Renal pelvis (tissue), 12 donors: ENCODE measurements around the gene SLC26A5. TPM values are rescaled to one million over a fixed set of nuclear protein-coding genes. Genes with fewer than 3 reads are reported as not detected.
"Not testable (repeated sequence)": the region's sequence is repeated elsewhere in the genome, so short reads cannot be mapped to it uniquely, and the experiment has no call there.

ENCODE experiments used
- DNase-seq: peaks from one replicate; pipeline ENCODE4 v3.0.0-alpha.2; 2013
- long read RNA-seq, 16 experiments: transcript quantifications; one replicate each; lab custom pipeline, GENCODE V29; 2026
- polyA plus RNA-seq, 3 donors: library from polyadenylated mRNA; unstranded; fragments of 120-200 nt; gene quantifications; one replicate each; pipeline ENCODE4 v1.2.1, GENCODE V29; 2013; ENCODE audit not compliant: insufficient read length in 3 of 3

Gene SLC26A5, protein sequence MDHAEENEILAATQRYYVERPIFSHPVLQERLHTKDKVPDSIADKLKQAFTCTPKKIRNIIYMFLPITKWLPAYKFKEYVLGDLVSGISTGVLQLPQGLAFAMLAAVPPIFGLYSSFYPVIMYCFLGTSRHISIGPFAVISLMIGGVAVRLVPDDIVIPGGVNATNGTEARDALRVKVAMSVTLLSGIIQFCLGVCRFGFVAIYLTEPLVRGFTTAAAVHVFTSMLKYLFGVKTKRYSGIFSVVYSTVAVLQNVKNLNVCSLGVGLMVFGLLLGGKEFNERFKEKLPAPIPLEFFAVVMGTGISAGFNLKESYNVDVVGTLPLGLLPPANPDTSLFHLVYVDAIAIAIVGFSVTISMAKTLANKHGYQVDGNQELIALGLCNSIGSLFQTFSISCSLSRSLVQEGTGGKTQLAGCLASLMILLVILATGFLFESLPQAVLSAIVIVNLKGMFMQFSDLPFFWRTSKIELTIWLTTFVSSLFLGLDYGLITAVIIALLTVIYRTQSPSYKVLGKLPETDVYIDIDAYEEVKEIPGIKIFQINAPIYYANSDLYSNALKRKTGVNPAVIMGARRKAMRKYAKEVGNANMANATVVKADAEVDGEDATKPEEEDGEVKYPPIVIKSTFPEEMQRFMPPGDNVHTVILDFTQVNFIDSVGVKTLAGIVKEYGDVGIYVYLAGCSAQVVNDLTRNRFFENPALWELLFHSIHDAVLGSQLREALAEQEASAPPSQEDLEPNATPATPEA
- polyA plus RNA-seq, result under 1 TPM; 0.09 to 0.81 (median 0.51) TPM
- long read RNA-seq, donor 1, partial matches to known transcripts, result 163 of 226 reads
- long read RNA-seq, donor 1, other reads (novel, unspliced or antisense), result 63 of 226 reads
- long read RNA-seq, donor 2, result 0 reads
- long read RNA-seq, donor 3, result 0 reads
- long read RNA-seq, donor 4, result 0 reads
- long read RNA-seq, donor 5, result 0 reads
- long read RNA-seq, donor 6, result 0 reads
- long read RNA-seq, donor 7, result 0 reads
- long read RNA-seq, donor 8, result 0 reads
- long read RNA-seq, donor 9, partial matches to known transcripts, result 214 of 214 reads
- long read RNA-seq, donor 9, other reads (novel, unspliced or antisense), result 0 of 214 reads
- long read RNA-seq, donor 10, result 0 reads
- long read RNA-seq, donor 11, result 0 reads
- long read RNA-seq, donor 12, result 0 reads
- long read RNA-seq, donor 13, result 0 reads
- long read RNA-seq, donor 14, partial matches to known transcripts, result 217 of 270 reads
- long read RNA-seq, donor 14, other reads (novel, unspliced or antisense), result 53 of 270 reads
- long read RNA-seq, donor 15, partial matches to known transcripts, result 220 of 225 reads
- long read RNA-seq, donor 15, other reads (novel, unspliced or antisense), result 5 of 225 reads
- long read RNA-seq, donor 16, result 0 reads

DNA sequence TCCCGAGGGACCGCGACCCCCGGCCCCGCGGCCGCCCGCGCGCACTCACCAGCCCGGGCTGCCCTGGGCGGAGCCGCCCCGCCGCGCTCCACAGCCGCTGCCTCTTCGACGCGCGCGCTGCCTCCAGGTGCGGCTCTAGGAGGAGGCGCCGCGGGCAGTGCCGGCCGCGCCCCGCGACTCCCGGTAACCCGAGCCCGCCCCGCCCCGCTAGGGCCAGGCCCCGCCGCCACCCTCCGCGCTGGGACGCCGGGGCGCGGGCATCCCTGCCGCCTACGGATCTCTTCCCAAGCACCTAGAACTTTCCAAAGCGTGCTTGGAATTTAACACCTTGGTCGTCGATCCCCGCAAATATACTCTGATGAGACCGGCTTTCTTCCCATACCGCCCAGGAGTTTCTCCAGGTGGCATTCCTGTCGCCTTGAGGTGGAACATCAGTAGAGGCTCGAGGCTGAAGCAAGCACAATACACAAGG is at the start of gene SLC26A5:
TSS of gene SLC26A5 (minus strand) at position 159 of the 472 bp plus-strand sequence. CDS start 24,693 bp downstream, outside the sequence.
- no peak for DNase-seq

DNA sequence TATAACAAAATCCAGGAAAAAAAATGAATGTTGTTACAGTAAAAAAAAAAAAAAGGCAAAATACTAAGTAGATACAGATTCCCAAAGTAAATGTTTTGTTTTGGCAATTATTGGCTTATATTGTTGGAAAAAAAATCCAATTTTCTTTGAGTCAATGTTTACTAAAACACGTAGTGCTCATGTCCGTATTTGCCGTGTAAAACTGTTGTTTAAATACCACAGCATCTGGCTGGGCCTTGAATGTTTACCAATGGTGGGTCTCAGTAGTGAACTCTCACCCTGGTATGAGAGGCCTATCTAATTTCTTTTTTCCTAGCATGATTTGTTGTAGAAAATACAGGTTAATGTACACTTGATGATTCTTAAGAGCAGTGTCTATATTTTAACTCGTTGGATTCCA is 41.4 kb upstream of the SLC26A5 start:
- no peak for DNase-seq

DNA sequence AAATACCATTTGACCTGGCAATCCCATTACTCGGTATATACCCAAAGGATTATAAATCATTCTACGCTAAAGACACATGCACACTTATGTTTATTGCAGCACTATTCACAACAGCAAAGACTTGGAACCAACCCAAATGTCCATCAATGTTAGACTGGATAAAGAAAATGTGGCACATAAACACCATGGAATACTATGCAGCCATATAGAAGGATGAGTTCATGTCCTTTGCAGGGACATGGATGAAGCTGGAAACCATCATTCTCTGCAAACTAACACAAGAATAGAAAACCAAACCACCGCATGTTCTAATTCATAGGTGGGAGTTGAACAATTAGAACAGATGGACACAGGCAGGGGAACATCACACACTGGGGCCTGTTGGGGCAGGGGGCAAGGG is 40.9 kb upstream of the SLC26A5 start:
- DNase-seq, result not testable (repeated sequence)

DNA sequence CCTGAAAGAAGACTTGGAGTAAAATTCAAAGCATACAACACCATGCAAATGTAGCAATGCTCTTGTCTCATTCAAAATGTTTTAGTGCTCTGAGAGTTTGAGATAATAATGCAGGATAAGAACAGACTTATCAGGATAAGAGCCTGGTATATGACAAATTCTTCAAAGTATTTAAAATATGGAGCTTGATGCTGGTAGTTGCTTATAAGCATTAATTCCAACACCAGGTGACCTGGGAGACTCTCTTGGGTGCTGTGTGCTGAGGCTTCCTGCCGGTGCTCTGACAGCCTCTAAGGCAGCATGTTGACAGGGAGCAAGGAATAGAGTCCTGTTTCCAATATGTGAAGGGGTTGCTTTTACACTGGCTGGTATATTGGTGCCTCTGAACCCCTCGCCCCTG is 34.8 kb upstream of the SLC26A5 start:
- no peak for DNase-seq

DNA sequence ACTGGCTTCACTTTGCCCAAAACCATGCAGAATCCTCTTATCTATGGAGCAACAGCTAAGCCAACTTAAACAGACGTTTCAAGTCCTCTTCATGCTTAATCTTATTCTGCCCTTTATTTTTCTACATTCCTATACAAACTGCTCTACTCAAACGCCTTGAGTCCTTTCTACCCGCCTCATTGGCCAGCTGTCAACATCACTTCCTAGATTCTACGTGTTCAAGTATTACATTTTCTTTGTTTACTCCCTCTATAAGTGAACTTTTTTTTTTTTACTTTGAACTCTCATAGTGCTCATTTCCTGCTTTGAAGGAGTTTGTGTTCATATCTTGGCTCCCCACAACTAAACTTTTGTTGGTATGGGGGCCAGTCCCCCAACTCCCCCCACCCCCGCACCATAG is 28.9 kb upstream of the SLC26A5 start:
- no peak for DNase-seq

DNA sequence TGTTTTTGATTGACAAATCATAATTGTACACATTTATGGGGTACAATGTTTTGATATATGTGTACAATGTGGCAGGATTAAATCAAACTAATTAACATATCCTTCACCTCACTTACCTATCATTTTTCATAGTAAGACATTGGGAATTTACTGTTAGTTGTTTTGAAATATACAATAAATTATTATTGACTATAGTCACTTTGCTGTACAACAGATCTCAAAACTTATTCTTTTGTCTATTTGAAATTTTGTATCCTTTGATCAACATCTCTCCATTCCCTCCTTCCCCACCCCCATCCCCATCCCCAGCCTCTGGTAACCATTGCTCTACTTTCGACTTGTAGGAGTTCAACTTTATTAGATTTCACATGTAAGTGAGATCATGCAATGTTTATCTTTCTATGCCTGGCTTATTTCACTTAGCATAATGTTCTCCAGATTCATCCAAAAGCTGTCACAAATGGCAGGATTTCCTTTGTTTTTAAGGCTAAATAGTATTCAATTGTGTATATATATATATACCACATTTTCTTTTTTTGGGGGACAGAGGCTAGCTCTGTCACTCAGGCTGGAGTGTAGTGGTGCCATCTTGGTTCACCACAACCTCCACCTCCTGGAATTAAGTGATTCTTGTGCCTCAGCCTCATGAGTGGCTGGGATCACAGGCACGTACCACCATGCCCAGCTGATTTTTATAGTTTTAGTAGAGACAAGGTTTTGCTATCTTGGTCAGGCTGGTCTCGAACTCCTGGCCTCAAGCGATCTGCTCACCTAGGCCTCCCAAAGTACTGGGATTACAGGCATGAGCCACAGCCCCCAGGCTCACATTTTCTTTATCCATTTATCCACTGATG is 23.3 kb upstream of the SLC26A5 start:
- DNase-seq, result no peak

DNA sequence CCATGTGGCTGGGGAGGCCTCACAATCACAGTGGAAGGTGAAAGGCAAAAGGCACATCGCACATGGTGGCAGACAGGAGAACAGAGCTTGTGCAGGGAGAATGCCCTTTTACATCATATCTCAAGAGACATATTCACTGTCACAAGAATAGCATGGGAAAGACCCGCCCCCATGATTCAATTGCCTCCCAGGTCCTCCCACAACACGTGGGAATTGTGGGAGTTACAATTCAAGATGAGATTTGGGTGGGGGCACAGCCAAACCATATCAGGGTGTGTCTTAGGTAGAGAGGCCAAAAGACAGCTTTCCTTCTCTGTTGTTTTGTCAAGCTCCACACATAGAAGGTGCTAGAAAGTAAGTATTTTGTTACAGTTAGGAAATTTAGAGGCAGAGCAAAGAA is 20.8 kb upstream of the SLC26A5 start:
- DNase-seq, result no peak

DNA sequence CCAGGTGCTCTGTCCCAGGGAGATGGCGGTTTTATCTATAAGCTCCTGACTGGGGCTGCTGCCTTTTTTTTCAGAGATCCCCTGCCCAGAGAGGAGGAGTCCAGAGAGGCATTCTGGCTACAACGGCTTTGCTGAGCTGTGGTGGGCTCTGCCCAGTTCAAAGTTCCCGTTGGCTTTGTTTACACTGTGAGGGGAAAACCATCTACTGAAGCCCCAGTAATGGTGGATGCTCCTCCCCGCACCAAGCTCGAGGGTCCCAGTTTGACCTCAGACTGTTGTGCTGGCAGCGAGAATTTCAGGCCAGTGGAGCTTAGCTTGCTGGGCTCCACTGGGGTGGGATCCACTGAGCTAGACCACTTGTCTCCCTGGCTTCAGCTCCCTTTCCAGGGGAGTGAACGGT is 16.4 kb upstream of the SLC26A5 start:
- no peak for DNase-seq

DNA sequence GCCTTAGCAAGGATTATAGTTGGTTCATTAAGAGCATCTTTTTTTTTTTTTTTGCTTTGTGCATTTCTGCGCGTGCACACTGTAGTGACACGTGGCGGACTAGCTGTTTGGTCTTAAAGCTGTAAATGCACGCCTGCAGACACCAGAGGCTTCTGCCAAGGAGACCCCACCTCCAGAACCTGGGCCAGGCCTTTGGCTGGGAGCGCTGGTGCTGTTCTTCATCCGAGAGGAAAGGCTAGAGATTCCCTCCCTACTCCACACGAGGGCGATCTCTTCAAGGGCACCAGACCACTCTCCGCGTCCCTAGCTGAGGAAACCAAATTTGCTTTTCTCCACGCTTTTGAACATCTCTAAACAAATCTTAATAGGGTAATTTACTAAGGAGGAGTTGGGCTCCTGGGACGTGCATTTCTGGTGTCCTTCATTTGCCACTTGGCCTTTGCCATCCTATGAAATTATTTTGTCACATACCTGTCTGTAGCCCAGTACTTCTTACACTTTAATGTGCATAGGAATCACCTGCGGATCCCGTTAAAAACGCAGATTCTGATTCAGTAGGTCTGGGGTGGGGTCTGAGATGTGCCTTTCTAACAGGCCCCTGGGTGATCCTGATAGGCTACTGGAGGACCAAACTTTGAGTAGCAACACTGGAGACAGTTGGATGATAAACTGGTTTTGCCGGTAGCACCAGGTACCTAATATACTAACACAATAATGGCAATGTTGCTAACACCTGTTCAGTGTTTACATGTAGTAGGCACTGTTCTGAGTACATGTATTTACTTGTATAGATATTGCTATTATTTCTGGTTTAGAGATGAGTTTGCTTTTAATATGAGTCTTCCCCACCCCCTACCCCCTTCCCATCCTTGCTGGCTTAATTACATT is 1.3 kb upstream of the SLC26A5 start:
- peak; percentile 37 for DNase-seq

DNA sequence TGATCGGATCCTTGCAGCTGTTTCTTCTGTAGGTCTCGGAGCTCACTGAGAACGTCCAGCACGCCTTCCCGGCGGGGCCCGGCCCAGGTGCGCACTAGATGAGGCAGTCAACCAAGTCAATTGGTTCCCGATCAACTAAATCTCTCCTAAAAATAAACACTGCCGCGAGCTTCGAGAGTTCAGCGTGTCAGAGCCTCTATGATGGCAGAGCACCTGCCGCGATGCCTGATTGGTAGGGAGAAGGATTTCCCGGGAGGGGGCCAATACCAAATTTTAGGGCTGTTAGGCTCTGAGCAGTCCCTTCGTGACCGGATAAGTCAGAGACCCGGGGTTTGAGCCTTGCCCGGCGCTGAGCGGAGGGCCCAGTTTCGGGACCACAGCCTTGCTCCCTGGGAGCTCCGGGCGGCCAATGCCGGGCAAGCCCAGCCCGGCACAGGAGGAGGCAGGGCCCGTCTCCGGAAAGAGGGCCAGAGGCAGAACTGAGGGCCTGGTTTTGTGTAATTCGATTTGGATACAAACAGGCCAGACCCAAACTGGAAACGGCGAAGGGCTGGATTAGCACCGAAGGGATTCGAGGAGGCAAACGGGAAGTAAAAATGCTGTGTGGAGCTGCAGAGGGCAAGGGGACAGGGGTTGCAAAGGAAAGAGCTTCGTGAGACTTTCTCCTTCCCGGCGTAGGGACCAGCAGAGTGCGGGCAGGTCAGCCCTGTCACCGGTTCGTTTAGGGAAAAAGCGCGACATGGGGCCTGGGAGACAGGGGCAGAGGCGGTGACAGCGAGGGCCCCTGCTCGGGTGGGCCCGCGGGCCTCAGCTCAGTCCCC is 569 bp downstream of the SLC26A5 start:
- no peak for DNase-seq

DNA sequence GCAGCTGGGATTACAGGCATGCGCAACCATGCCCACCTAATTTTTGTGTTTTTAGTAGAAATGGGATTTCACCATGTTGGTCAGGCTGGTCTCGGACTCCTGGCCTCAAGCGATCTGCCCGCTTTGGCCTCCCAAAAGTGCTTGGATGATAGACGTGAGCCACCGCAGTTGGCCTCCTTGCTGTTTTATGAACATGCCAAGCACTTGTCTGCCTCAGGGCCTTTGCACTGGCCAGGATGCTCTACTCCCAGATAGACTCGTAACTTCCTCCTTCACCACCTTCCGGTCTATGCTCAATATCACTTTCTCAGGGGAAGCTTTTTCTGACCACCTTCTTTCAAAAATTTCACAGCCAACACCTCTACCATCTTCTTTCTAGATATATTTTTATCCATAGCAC is 6.3 kb downstream of the SLC26A5 start:
- no peak for DNase-seq

DNA sequence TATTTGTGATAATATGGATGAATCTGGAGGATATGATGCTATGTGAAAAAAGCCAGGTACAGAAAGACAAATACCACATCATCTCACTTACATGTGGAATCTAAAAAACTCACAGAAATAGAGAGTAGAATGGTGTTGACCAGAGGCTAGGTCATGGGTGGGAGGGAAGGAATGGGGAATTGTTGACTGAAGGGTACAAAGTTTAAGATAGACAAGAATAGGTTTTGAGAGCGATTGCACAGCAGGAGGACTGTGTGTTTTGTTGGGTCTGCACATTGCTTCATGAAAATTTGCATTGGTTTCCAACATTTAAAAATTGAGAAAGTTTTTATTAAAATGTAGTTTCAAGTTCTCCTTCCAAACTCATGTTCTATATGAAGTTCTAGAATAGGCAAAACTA is 8.4 kb downstream of the SLC26A5 start:
- DNase-seq, result no peak

DNA sequence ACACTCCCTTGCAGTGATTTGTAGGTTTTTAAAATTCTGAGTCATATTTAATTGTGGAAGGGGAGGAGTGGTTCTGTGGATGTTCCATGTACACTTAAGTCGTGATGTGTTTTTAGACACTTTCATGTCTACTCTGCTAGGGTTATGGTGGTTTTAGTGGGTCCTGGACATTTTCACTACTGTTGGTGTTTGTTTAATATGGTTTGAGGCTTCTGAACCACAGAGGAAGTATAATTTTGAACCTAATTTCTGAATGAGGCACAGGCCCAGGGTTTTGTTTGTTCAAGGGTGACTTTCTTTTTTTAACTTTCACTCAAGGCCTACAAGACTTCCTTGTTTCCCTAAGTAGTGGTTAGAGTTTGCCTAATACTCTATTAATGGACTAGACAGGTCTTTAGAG is 13.3 kb downstream of the SLC26A5 start:
- no peak for DNase-seq

DNA sequence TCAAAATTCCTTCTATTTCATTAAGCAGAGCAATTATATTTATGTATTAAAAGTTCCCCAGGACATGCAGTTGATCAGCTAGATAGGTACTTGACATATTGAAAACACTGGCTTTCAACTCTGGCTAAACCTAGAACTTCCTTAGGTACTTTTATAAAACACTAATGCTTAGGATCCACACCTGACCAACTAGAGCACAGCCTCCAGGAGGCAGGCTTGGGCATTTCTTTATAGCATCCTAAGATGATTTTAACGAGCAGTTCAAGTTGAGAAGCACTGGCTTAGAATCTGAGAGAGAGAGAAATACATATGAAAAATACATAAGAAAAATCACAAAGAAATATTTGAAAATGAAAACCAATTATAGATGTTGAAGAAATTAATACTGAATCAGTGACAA is 20.8 kb downstream of the SLC26A5 start:
- DNase-seq, result no peak

DNA sequence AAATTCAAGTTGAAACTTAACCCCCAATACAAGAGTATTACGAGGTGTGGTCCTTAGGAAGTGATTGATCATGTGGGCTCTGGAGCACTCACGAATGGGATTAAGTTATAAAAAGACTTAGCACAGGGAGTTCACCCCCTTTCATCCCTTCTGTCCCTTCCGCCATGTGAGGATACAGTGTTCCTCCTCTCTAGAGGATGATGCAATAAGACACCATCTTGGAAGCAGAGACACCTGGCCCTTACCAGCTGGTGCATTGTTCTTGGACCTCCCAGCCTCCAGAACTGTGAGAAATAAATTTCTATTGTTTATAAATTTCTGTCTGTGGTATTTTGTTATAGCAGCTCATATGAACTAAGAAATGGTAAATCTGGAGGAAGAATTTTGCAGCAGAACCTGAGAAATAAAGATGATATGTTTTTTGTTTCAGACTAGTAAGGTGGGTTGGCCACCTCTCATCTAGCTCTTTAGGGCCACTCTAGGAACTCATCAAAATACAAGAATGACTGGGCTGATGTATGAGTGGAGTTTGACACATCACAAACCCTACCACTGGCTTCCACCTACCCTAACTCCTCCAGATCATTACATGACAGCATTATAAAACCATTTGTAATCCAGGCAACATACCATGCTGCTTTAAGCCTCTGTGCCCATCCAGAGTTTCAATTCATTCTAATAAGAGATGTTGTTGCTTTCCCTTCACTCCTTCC is 22.4 kb downstream of the SLC26A5 start:
- DNase-seq, result no peak

DNA sequence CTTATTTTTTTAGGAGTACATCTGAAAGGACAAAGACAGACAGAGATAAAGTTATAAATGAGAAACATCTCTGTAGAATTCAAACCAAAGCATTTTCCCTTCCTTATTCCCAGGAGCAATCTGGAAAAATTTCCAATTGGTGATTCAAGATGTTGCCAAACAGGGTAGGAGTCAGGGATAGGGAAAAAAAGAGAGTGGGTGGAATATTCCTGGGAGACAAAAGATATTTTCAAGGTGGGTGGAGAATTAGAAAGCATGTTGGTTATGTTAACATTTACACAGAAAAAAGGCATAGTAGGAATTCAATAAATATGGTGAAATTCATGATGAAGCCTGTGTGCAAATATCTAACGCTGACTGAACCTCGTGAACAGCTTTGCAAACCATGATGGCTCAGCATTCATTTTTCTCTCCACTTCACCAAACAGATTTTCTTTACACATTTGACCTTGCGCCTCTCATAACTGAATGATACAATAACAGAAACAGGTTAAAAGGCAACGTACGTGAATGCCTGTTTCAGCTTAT is 25.1 kb downstream of the SLC26A5 start:
- DNase-seq, result no peak

DNA sequence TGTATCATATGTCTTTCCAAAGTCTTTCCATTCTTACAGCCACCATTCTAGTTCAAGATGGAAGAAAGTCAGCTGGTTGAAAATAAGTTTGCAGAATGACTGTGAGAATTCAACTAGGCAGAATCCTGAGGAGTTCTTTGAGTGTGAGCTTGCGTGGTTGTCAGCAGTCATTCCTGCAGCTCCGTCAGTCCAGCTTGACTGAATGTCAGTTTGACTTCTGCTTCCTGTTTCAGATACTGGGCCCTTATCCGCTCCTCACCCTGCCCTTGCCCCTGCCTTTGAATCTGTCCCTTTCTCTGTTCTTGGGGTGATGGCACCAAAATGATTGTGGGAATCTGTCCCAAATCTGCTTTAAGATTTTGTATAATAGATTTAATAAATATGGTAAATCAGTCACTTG is 27.8 kb downstream of the SLC26A5 start:
- DNase-seq, result no peak

DNA sequence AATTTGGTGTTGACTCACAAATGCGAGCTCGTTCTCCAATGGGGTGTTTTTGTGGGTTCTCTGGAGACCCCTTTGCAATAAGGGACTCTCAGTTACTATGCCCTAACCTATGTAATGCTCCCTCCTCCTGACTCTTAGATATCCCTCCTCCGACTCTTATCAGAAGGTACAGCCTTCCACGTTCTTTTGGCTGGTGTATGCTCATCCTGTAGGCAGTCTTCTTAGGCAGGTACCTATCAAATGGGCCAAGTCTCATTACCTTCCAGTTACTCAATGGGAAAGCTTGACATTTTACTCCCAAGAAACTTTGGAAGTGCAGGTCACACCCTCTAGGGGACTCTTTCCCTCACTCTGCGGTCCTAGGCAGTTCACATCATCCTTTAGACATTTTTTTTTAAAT is 32.6 kb downstream of the SLC26A5 start:
- DNase-seq, result no peak
